Right forelimb (tissue), 1 donor: ENCODE measurements around the gene RFX1.
"Not testable (repeated sequence)": the region's sequence is repeated elsewhere in the genome, so short reads cannot be mapped to it uniquely, and the experiment has no call there.

ENCODE experiments used
- DNase-seq: peaks from one replicate; pipeline ENCODE4 v3.0.0-alpha.2; 2018

RFX1 gene

DNA sequence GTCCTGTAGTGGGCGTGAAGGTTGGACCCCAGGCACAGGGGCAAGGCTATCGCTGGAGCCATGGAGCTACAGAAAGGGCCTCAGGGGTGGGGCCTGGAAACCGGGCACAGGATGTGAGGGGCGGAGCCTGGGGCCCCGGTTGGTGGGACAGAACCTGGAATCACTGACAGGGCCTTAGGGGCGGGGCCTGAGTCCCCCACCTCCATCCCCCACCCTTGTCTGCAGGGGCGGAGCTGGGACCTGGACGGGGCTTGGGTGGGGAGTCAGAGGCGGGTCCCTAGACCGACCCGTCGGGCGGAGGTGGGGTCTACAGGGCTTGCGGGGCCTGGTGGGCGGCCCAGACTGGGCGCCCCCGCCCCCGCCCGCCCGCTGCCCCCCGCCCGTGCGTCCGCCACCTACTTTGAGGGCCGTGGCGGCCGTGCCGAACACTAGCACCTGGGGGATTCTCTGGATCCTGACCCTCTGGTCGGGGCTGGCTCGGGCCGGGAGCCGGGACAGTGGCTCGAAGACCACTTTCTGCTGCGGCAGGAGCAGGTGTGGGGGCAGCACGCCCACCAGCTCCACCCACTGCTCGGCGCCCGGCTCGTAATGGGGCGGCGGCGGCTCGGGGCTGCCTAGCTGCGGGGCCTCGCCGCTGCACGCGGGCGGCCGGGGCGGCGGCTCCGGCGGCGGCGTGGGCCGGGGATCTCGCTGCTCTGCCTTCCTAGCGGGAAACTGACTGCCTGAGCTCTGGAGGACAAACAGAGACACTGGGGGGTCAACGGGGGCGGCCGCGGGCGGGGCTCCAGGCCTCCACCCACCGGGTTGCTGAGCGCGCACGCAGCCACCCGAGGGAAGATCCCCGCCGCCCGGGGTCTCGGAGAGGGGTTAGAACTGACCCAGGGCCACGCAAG, 27.5 kb downstream of the RFX1 start:
- DNase-seq, result peak; percentile 94

DNA sequence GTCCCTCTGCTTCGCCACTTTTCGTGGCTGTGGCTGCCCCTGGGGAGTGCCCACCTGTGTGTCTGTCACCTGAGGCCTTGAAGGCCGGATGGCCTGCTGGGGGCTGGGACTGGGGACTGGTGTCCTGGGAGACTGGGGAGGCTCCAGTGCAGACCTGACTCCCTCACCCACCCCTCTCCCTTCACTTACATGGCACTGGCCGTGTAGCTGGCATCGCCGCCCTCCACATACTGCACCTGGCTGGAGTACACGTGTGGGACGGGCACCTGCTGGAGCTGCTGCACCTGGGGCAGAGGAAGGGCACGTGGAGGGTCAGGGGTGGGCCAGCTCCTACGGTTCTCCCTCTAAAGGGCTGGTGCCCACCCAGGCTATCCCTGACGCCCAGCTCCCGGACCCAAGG, 28.3 kb downstream of the RFX1 start:
- DNase-seq, result no peak

DNA sequence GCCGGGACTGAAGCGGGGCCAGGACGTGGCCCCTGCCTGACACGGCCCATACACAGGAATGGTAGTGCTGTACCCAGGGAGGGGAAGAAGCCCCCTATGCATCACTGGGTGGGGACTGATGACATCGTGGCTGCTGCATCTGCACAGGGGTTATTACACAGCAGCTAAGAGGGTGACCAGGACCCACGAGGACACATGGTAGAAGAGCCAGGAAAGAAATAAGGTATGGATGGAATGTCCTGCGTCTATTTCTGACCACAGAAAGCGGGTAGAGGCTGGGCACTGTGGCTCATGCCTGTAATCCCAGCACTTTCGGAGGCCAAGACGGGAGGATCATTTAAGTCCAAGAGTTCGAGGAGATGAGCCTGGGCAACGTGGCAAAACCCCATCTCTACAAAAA, 29.7 kb downstream of the RFX1 start:
- no peak for DNase-seq

DNA sequence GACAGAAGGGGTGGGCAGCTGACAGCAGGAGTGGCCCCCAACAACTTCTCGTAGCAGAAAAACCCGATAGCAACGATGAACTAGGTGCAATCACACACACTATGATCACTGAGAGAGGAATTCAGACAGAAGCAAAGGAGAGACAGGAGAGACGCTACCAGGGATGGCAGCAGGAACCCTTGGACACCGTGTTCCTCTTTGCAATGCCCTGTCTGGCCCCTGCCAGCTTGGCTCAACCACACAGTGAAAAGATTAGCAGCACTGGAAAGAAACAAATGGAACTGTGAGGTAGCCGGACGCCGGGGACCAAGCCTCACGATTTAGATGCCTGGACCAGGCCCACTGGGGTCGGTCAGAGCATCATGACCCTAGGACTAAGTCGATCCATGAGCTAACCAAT, 30.2 kb downstream of the RFX1 start:
- no peak for DNase-seq

DNA sequence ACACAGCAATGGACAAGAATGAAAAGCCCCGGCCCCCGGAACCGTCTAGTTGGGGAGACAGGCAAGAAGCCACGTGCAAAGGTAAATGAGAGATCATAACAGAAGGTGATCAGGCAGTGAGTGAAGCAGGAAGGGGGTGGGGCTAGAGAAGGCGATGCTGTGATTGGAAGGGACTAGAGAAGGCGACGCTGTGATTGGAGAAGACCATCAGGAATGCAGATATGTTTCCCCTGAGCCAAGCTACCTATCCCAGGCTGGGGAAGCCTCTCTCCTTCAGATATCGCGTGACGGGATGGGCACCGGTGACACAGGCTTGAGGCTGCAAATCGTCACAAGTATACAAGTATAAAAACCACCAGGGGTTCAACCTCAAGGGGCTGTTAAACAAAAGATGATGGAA, 32.0 kb downstream of the RFX1 start:
- DNase-seq, result no peak

DNA sequence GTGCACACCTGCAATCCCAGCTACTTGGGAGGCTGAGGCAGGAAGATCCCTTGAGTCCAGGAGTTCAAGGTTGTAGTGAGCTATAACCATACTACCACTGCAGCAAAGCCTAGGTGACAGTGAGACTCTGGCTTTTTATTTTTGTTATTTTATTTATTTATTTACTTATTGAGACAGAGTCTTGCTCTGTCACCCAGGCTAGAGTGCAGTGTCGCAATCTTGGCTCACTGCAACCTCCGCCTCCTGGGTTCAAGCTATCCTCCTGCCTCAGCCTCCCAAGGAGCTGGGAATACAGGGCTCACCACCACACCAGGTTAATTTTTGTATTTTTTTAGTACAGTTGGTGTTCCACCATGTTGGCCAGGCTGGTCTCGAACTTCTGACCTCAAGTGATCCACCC, 32.6 kb downstream of the RFX1 start:
- DNase-seq, result not testable (repeated sequence)

DNA sequence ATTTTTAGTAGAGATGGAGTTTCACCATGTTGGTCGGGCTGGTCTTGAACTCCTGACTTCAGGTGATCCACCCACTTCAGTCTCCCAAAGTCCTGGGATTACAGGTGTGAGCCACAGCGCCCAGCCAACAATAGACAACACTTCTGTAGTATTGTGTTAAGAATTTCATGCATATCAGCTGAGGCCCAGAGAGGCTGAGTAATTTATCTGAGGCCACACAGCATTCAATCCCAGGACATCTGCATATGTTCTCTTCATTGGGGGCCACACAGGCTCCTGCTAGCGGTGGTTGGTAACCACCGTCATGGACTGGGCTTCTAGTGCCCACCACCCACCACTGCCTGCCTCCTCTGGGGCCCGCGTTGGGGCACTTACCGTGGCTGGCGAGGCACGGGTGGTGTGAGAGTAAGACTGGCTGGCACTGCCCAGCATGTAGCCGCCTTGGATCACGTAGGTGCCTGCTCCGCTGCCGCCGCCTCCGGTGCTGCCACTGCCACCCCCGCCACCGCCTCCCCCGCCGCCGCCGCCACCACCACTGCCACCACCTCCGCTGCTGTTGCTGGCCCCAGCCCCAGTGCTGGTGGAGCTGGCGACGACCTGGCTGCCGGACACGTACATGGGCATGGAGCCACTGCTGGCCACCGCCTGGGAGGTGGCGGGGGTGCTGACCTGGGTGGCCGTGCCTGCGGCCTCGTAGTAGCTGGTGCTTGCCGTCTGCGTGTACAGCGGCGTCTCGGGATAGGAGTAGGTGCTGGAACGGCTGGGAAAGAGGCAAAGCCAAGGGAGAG, 33.6 kb downstream of the RFX1 start:
- no peak for DNase-seq

GRCh38 chr19:13971868-13972267, 34.3 kb downstream of the RFX1 start:
- DNase-seq, result not testable (repeated sequence)

- DNase-seq, result no peak
These were observed 36.2 kb downstream of the RFX1 start for GRCh38 chr19:13969897-13970296.

DNA sequence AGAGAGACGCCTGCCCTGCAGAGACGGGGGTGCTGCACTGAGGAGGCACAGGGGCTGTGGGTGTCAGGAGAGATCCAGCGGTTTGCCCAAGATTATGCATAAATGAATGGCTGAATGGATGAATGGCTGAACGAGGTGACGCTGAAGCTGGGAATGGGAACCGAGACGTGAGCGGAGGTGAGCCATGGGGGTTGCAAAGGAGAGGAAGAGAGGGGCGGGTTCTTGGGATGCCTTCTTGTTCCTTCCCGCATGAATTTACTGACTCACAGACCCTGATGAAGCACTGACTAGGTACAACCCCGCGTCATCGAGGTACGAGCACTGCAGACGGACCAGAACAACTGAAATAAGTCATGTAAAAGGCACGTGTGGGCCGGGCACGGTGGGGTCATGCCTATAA, 37.1 kb downstream of the RFX1 start:
- DNase-seq, result no peak

DNA sequence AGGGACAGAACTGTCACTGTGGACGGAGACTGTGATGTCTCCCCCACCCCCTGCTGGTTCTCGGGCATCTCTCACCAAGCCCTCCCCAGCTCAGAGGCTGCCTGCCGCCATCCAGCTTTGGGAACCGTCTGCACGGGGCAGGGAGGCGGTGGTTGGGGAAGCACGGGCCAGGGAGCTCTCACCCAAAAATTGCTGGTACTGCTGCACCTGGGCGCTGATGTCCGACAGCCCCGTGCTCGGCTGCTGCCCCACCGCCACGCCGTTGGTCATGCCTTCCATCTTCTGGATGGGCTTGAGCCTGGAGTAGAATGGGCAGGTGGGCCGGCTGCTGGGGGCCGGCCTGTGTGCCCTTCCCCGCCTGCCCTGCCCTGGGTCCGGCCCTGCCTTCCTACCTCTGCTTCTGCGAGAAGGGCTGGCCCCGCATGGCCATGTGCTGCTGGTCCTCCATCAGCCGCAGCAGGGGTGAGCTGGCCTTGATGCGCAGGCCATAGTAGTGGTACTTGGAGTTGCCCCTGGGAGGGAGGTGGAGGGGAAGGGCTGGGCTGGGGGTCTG, 37.7 kb downstream of the RFX1 start:
- no peak for DNase-seq

GRCh38 chr19:13967206-13967605, 38.9 kb downstream of the RFX1 start:
- not testable (repeated sequence) for DNase-seq

- no peak for DNase-seq
These were observed 39.4 kb downstream of the RFX1 start for GRCh38 chr19:13966684-13967128.

- no peak for DNase-seq
These were observed 40.0 kb downstream of the RFX1 start for GRCh38 chr19:13965926-13966683.

DNA sequence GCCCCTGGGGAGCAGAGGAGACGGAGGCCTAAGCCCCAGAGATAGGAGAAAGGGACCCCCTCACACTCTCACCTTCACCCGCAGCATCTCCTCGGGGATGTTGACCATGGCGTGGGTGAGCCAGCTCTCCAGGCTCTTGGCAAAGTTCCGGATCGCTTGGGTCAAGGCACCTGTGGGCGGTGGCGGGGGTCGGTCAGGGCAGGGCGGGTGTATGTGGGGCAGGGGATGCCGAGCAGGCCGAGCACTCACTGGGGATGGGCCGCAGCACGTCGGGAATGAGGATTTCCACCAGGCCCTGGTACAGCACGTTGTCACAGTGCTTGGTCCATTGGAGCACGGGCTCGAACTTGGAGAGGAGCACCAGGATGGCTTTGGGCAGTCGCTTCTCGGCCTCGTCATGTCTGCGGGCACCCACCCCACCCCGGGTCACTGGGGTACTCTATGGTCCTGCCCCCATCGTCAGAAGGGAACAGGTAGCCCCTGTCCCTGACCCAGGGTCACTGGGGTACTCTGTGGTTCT, 40.7 kb downstream of the RFX1 start:
- no peak for DNase-seq

DNA sequence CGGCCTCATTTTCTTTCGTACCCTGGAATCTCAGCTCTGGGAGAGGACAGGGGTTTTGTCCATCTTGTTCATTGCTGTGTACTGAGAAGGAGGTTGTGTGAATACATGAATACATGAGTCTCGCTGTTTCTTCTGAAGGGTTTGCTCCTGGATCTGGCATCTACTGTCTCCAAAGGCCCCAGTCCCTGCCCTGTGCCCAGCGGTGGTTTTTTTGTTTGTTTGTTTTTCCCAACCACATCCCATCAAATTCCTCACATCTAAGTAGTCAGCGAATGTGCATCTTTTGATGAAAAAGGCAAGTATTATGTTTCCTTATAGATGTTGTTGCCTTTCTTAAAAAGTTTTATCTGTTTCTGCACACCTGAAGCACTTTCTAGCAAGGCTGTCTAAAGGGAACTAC, 41.3 kb downstream of the RFX1 start:
- DNase-seq, result no peak

DNA sequence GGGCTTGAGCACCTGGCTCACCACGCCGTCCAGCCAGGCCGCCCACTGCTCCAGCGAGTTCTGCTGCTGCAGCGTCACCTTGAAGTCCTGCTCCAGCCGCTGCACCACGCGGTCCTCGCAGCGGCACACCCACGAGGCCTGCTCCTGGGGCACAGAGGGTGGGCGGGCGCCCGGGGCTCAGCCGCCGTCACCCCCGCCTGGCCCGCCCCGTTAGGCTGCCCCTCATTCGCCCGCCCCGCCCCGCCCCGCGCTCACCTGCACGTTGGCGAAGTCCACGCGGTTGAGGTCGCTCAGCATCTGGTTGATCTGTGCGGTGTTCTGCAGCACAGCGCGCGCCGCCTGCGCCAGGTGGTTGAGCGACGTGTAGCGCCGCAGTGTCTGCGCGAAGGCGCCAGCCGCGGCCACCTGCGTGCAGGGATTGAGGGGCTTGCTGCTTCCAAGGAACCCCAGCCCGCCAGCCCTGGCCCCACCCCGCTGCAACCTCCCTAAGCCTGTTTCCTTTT, 42.5 kb downstream of the RFX1 start:
- no peak for DNase-seq

DNA sequence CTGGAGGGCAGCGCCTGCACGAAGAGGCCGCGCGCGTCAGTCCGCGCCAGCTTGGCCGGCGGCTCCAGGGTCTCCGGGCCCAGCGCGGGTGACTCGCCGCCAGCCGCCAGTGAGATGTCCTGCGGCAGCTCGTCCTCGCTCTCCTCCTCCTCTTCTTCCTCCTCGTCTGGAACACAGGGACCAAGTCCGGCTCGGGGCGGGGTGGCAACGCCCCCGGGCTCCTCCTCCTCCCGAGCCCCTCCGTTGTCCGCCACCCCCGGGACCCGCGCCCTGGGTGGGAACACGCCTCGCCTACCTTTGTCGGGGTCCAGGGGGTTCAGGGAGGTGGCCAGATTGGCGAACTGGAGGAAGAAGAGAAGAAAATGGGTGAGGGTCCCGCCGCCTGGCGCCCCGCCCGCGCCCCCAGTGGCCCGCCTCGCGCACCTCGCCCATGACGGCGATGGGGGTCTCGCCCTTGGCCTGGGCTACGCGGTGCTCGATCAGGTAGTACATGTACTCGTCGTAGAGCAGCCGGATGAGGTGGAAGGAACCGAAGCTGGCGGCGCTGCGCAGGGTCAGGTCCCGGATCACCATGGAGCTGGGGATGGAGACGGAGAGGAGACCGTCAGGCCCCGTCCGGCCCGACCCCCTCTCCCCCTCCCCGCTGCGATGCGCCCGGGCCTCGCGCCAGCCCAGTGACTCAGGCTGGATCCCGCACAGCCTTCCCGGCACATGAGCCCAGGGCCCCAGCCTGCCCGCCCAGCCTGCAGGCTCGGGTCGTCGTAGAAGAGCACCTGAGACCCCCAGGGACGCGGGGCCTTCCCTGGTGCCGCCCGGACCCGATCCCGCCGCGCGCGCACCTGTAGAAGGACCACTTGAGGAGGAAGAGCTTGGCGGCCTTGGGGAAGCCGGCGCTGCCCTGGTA, 43.2 kb downstream of the RFX1 start:
- DNase-seq, result peak; percentile 76

DNA sequence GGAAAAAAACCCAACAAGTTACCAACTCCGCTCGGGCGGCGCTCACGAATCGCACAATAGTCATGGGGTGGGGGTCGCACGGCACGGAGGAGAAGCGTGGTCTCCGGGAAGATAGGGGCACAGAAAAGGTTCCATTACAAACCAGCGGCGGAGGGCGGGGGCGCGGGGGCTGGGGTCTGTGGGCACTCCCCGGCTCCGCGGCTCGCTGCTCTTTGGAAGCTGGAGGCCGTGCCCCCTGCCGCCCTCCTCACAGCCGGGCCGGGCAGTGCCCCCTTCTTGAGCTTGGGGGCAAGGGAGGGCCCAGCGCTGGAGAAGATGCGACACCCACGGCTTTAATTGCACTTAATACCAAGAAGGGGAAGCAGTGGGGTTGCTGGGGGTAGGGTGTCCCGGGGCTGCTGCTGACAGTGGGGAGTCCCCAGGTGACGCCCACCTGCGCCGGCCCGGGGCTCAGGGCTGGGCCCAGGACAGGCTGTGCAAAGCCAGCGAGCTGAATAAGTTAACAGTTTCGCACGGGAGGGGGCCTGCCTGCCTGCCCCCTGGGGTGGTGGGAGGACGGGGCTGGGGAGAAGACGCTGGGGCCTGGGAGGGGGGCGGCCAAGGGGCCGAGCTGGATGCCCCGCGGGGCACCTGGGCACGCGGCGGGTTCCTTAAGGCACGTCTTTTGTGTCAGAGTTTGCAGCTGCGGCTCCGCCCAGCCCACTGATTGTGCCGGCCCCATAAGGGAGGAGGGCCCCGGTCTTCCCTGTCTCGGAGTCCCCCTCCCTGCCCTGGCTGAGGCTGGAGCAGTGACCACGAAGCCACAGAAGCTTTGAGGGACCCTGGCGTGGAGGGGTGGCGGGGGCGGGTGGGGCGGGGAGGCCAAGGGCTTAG, 44.1 kb downstream of the RFX1 start:
- peak; percentile 75 for DNase-seq
